Body of pancreas (tissue), 4 donors: ENCODE measurements around the gene GLIS1. TPM values are rescaled to one million over a fixed set of nuclear protein-coding genes. Genes with fewer than 3 reads are reported as not detected.

Experiments
- ATAC-seq: fragments of 150-250 bp; one replicate; pipeline ENCODE4 v1.9.1; 2016
- DNase-seq, 4 donors: peaks; one replicate each; pipeline ENCODE4 v3.0.0-alpha.2; 2019
- H3K27ac ChIP-seq, 4 donors: fragments of 200-600 bp; sonication (generic); 1 replicate in 3 of 4; 2 replicates in 1 of 4; pipeline versions ENCODE4 v1.5.1 to v1.6.1; 2016 to 2019; ENCODE audit warnings: mild to moderate bottlenecking in 1 of 4, mixed read lengths in 1 of 4, moderate library complexity in 1 of 4
- H3K27me3 ChIP-seq, 2 donors: fragments of 200-600 bp; sonication (generic); one replicate each; pipeline ENCODE4 v1.6.0; 2016; ENCODE audit warnings: mild to moderate bottlenecking in 1 of 2
- H3K36me3 ChIP-seq, 2 donors: fragments of 200-600 bp; sonication (generic); replicated peaks in 1 of 2; 2 replicates each; pipeline ENCODE4 v1.5.1; 2016; ENCODE audit warnings: low read depth in 2 of 2; ENCODE audit not compliant: insufficient read depth in 1 of 2
- H3K4me1 ChIP-seq: fragments of 200-600 bp; sonication (generic); one replicate; pipeline ENCODE4 v1.6.0; 2016
- H3K4me3 ChIP-seq, 2 donors: fragments of 200-600 bp; sonication (generic); 1 replicate in 1 of 2; 2 replicates in 1 of 2; pipeline ENCODE4 v1.5.1; 2016 to 2019
- H3K9me3 ChIP-seq, 3 donors: fragments of 200-600 bp; sonication (generic); 1 replicate in 2 of 3; 2 replicates in 1 of 3; pipeline ENCODE4 v1.5.1; 2016
- CTCF ChIP-seq, 7 experiments: fragments of 450-650 bp in 4 of 7; fragments of 200-600 bp in 3 of 7; sonication (generic) in 3 of 7; IDR thresholded peaks; one replicate each; pipeline ENCODE4 v1.5.1; 2016 to 2019; ENCODE audit warnings: antibody characterized with exemption in 7 of 7
- POLR2A ChIP-seq, 3 donors: fragments of 450-650 bp; IDR thresholded peaks; one replicate each; pipeline ENCODE4 v1.6.1; 2016; ENCODE audit warnings: antibody characterized with exemption in 3 of 3, mild to moderate bottlenecking in 2 of 3
- WGBS, 2 donors: methylation state at CpG; one replicate each; pipeline ENCODE4 v1.1.5; 2017; 5-methylcytosine and 5-hydroxymethylcytosine counted together
- intact Hi-C: fragments of 100-400 bp; cut with DNase I; formaldehyde crosslinking; loops from one replicate; pipeline ENCODE4 v1.15.1; 2023
- total RNA-seq, 2 donors: library from RNA; depleted of rRNA; stranded (reverse); fragments of >200 nt; gene quantifications; one replicate each; pipeline ENCODE4 v1.1.0, GENCODE V29; 2016

GLIS1 gene
- total RNA-seq, 2 donors from 2014 or later: 0.33 TPM; not detected in 1

GRCh38 chr1:53719469-53719868 is 19.5 kb downstream of the GLIS1 start:
- TF ChIP-seq CTCF (IDR thresholded peaks at IDR 0.05) (no peak), POLR2A (IDR thresholded peaks at IDR 0.05) (no peak)
- H3K4me1 ChIP-seq: no peaks in the 10 kb centered on the region
- no peak overlapping the region for H3K4me3 ChIP-seq
- ATAC-seq (no peak), DNase-seq (no peak)
- no peaks in the 10 kb centered on the region for H3K36me3 ChIP-seq
- no peak overlapping the region for H3K27ac ChIP-seq
- 78 to 80% methylated on average over 2 of the region's 2 CpGs for whole genome bisulfite sequencing, 2 donors
- intact Hi-C loops: no loop called here
- H3K27me3 ChIP-seq: no peaks in the 10 kb centered on the region
- no peaks in the 10 kb centered on the region for H3K9me3 ChIP-seq

GRCh38 chr1:53718443-53718842 is 20.5 kb downstream of the GLIS1 start:
- Histone ChIP-seq H3K4me1 (no peaks in the 10 kb centered on the region), H3K27ac (no peak overlapping the region), H3K27me3 (no peaks in the 10 kb centered on the region), H3K9me3 (no peaks in the 10 kb centered on the region), H3K36me3 (no peaks in the 10 kb centered on the region), H3K4me3 (no peak overlapping the region)
- WGBS, 2 donors: 55% methylated on average over 2 of the region's 2 CpGs
- DNase-seq (no peak), ATAC-seq (no peak)
- TF ChIP-seq POLR2A (IDR thresholded peaks at IDR 0.05): no peak
- intact Hi-C loops: no loop called here

GRCh38 chr1:53717025-53717804 is 21.7 kb downstream of the GLIS1 start:
- Histone ChIP-seq H3K27ac (no peak overlapping the region), H3K4me1 (no peaks in the 10 kb centered on the region), H3K9me3 (no peaks in the 10 kb centered on the region), H3K36me3 (no peaks in the 10 kb centered on the region), H3K4me3 (no peak overlapping the region), H3K27me3 (no peaks in the 10 kb centered on the region)
- ATAC-seq: no peak
- WGBS, 2 donors: 69 to 70% methylated on average over 6 of the region's 6 CpGs
- TF ChIP-seq POLR2A (IDR thresholded peaks at IDR 0.05): no peak
- no peak for TF ChIP-seq CTCF (IDR thresholded peaks at IDR 0.05)
- no peak for DNase-seq
- intact Hi-C loops: no loop called here

GRCh38 chr1:53716150-53716549 is 22.8 kb downstream of the GLIS1 start:
- H3K9me3 ChIP-seq: no peaks in the 10 kb centered on the region
- WGBS, 2 donors: 62 to 76% methylated on average over 4 to 5 of the region's 5 CpGs
- H3K4me1 ChIP-seq: no peaks in the 10 kb centered on the region
- H3K4me3 ChIP-seq: no peak overlapping the region
- intact Hi-C loops: no loop called here
- no peaks in the 10 kb centered on the region for H3K36me3 ChIP-seq
- no peak overlapping the region for H3K27ac ChIP-seq
- no peaks in the 10 kb centered on the region for H3K27me3 ChIP-seq
- DNase-seq (no peak), ATAC-seq (no peak)
- TF ChIP-seq POLR2A (IDR thresholded peaks at IDR 0.05): no peak
- no peak for TF ChIP-seq CTCF (IDR thresholded peaks at IDR 0.05)

GRCh38 chr1:53715478-53715877 is 23.5 kb downstream of the GLIS1 start:
- Histone ChIP-seq H3K27ac (no peak overlapping the region), H3K36me3 (no peaks in the 10 kb centered on the region), H3K9me3 (no peaks in the 10 kb centered on the region), H3K27me3 (no peaks in the 10 kb centered on the region), H3K4me1 (no peaks in the 10 kb centered on the region), H3K4me3 (no peak overlapping the region)
- 38 to 45% methylated on average over 11 of the region's 11 CpGs for WGBS, 2 donors
- ATAC-seq (no peak), DNase-seq (peak in 2 of 4 donors; percentile 16 to 39)
- intact Hi-C loops: no loop called here
- TF ChIP-seq CTCF (IDR thresholded peaks at IDR 0.05): peak in 3 of 7 experiments; percentile 9 to 24 (median 15)
- TF ChIP-seq POLR2A (IDR thresholded peaks at IDR 0.05): no peak
